Loucy (cell line): ENCODE measurements around the gene ZDHHC7.
"Not testable (repeated sequence)": the region's sequence is repeated elsewhere in the genome, so short reads cannot be mapped to it uniquely, and the experiment has no call there.

Source experiments
- H2AFZ ChIP-seq: fragments of 200-600 bp; sonication (generic); 2 replicates; pipeline ENCODE4 v1.6.0; 2016; ENCODE audit warnings: antibody characterized with exemption, mild to moderate bottlenecking, low read length, moderate library complexity
- H3F3A ChIP-seq: fragments of 200-600 bp; 2 replicates; pipeline ENCODE4 v1.6.0; 2016; ENCODE audit warnings: antibody characterized with exemption, low read depth, mild to moderate bottlenecking
- H3K27me3 ChIP-seq: fragments of 200-600 bp; sonication (generic); 2 replicates; pipeline ENCODE4 v1.6.1; 2014; ENCODE audit warnings: low read length, mild to moderate bottlenecking; ENCODE audit not compliant: insufficient read depth, poor library complexity, severe bottlenecking
- H3K36me3 ChIP-seq: fragments of 200-600 bp; sonication (generic); 2 replicates; pipeline ENCODE4 v1.6.1; 2016; ENCODE audit warnings: low read length; ENCODE audit not compliant: insufficient read depth
- H3K4me1 ChIP-seq: fragments of 200-600 bp; sonication (generic); 2 replicates; pipeline ENCODE4 v1.5.1; 2014; ENCODE audit warnings: low read length, mild to moderate bottlenecking; ENCODE audit not compliant: insufficient read depth, poor library complexity, severe bottlenecking
- H3K4me2 ChIP-seq: fragments of 200-600 bp; sonication (generic); 2 replicates; pipeline ENCODE4 v1.6.0; 2014; ENCODE audit warnings: antibody characterized with exemption, low read length, low read depth, mild to moderate bottlenecking; ENCODE audit not compliant: poor library complexity, severe bottlenecking
- H3K4me3 ChIP-seq: fragments of 200-600 bp; sonication (generic); 2 replicates; pipeline ENCODE4 v1.5.1; 2014; ENCODE audit warnings: low read length, mild to moderate bottlenecking, mixed read lengths; ENCODE audit not compliant: poor library complexity, severe bottlenecking
- H3K79me2 ChIP-seq: fragments of 200-600 bp; sonication (generic); 2 replicates; pipeline ENCODE4 v1.6.1; 2014; ENCODE audit warnings: low read length; ENCODE audit not compliant: insufficient read depth
- H3K9ac ChIP-seq: fragments of 200-600 bp; sonication (generic); 2 replicates; pipeline ENCODE4 v1.6.0; 2014; ENCODE audit warnings: mild to moderate bottlenecking, low read depth, low read length, moderate library complexity; ENCODE audit not compliant: poor library complexity, severe bottlenecking
- H3K9me2 ChIP-seq: fragments of 200-600 bp; sonication (generic); replicated peaks from 2 replicates; pipeline ENCODE4 v1.6.1; 2016; ENCODE audit warnings: low read depth, low read length, mixed read lengths
- H3K9me3 ChIP-seq: fragments of 200-600 bp; sonication (generic); 2 replicates; pipeline ENCODE4 v1.6.1; 2014; ENCODE audit warnings: mild to moderate bottlenecking, antibody characterized with exemption, low read length, low read depth; ENCODE audit not compliant: insufficient read depth
- H4K20me1 ChIP-seq: fragments of 200-600 bp; sonication (generic); 2 replicates; pipeline ENCODE4 v1.6.0; 2014; ENCODE audit warnings: antibody characterized with exemption, low read length, mild to moderate bottlenecking; ENCODE audit not compliant: insufficient read depth, poor library complexity, severe bottlenecking
- CTCF ChIP-seq: fragments of 200-600 bp; sonication (generic); conservative IDR thresholded peaks from 2 replicates; pipeline ENCODE4 v1.5.1; 2014; ENCODE audit warnings: mild to moderate bottlenecking, antibody characterized with exemption, low read length
- EZH2phosphoT487 ChIP-seq: fragments of 200-600 bp; IDR thresholded peaks from 2 replicates; pipeline ENCODE4 v1.6.1; 2018; ENCODE audit warnings: antibody characterized with exemption, mild to moderate bottlenecking, moderate library complexity, borderline replicate concordance

The ZDHHC7 gene

GRCh38 chr16:84941921-84942320, 69.4 kb downstream of the ZDHHC7 start:
- Histone ChIP-seq H3K79me2 (no peaks in the 10 kb centered on the region), H3K9me3 (no peaks in the 10 kb centered on the region), H2AFZ (no peak overlapping the region), H3F3A (no peaks in the 10 kb centered on the region), H3K9ac (no peak overlapping the region), H3K4me1 (no peaks in the 10 kb centered on the region), H3K4me3 (no peak overlapping the region), H3K4me2 (no peak overlapping the region), H3K27me3 (no peaks in the 10 kb centered on the region), H3K36me3 (no peaks in the 10 kb centered on the region), H4K20me1 (no peaks in the 10 kb centered on the region), H3K9me2 (no peaks in the 10 kb centered on the region)
- no peak for TF ChIP-seq CTCF
- no peak for TF ChIP-seq EZH2phosphoT487

GRCh38 chr16:84940670-84941551, 70.4 kb downstream of the ZDHHC7 start:
- H3K4me1 ChIP-seq: no peaks in the 10 kb centered on the region
- TF ChIP-seq EZH2phosphoT487 (no peak), CTCF (no peak)
- H3K4me2 ChIP-seq: no peak overlapping the region

GRCh38 chr16:84938616-84939015, 72.7 kb downstream of the ZDHHC7 start:
- not testable (repeated sequence) for H3K36me3 ChIP-seq, H2AFZ ChIP-seq, H3K27me3 ChIP-seq, H3K79me2 ChIP-seq, H3K9me2 ChIP-seq, H3F3A ChIP-seq, H3K4me3 ChIP-seq, H3K4me2 ChIP-seq, H4K20me1 ChIP-seq, H3K4me1 ChIP-seq, H3K9ac ChIP-seq, H3K9me3 ChIP-seq

More at GRCh38 chr16:84940670-84941551, 70.4 kb downstream of the ZDHHC7 start:
- Histone ChIP-seq H3K4me3 (no peak overlapping the region), H2AFZ (no peak overlapping the region), H3K9me3 (no peaks in the 10 kb centered on the region), H3K79me2 (no peaks in the 10 kb centered on the region), H3F3A (no peaks in the 10 kb centered on the region), H4K20me1 (no peaks in the 10 kb centered on the region), H3K36me3 (no peaks in the 10 kb centered on the region), H3K9me2 (no peaks in the 10 kb centered on the region), H3K9ac (no peak overlapping the region), H3K27me3 (no peaks in the 10 kb centered on the region)
